Activated CD4-positive, alpha-beta T cell treated with anti-CD3 and anti-CD28 coated beads for 1 hour (primary cell): ENCODE measurements around the gene CALHM6.
"Not testable (repeated sequence)": the region's sequence is repeated elsewhere in the genome, so short reads cannot be mapped to it uniquely, and the experiment has no call there.

Experiments used
- DNase-seq: peaks from one replicate; pipeline ENCODE4 v3.0.0-alpha.2; 2020

The CALHM6 gene

GRCh38 chr6:116483616-116484015 lies 22.4 kb downstream of the CALHM6 start:
- no peak for DNase-seq

GRCh38 chr6:116485559-116486184 lies 24.5 kb downstream of the CALHM6 start:
- no peak for DNase-seq

GRCh38 chr6:116491610-116492330 lies 30.6 kb downstream of the CALHM6 start:
- DNase-seq: no peak

GRCh38 chr6:116492331-116493067 lies 31.3 kb downstream of the CALHM6 start:
- DNase-seq: no peak

- not testable (repeated sequence) for DNase-seq
Measured at GRCh38 chr6:116495161-116495560, 34.0 kb downstream of the CALHM6 start.

- no peak for DNase-seq
Measured at GRCh38 chr6:116497113-116497676, 36.0 kb downstream of the CALHM6 start.

- no peak for DNase-seq
Measured at GRCh38 chr6:116500969-116501433, 39.8 kb downstream of the CALHM6 start.

- DNase-seq: no peak
Measured at GRCh38 chr6:116507324-116507723, 46.1 kb downstream of the CALHM6 start.

- no peak for DNase-seq
Measured at GRCh38 chr6:116508527-116508926, 47.4 kb downstream of the CALHM6 start.

- DNase-seq: no peak
Measured at GRCh38 chr6:116511424-116512110, 50.4 kb downstream of the CALHM6 start, which contains the start of gene CALHM5. Gene CALHM5 (plus strand): TSS chr6:116511639. CDS start chr6:116511697, 58 bp downstream.

GRCh38 chr6:116512111-116512559 lies 51.0 kb downstream of the CALHM6 start:
- DNase-seq: no peak

GRCh38 chr6:116512734-116513133 lies 51.6 kb downstream of the CALHM6 start:
- DNase-seq: no peak
